ENCODE results near the gene LTB. TPM values are rescaled to one million over a fixed set of nuclear protein-coding genes. Genes with fewer than 3 reads are reported as not detected.

LTB gene
- polyA plus RNA-seq, 1 of the 3 experiments (the other 2 are of a cell fraction) = 0.10 TPM

GRCh38 chr6:31580807-31581433 lies 1.3 kb downstream of the LTB start (continued):
- TF ChIP-seq PBX3 (IDR thresholded peaks at IDR 0.05) (no peak), MEF2A (IDR thresholded peaks at IDR 0.05; ENCODE audit: borderline replicate concordance, low read depth) (no peak), EP300 (IDR thresholded peaks at IDR 0.05; ENCODE audit: borderline replicate concordance in 1 of 2, low read depth in 1 of 2, low read length in 1 of 2) (no peak), ZBTB33 (IDR thresholded peaks at IDR 0.05; ENCODE audit: borderline replicate concordance, low read depth) (no peak), TAF1 (IDR thresholded peaks at IDR 0.05; ENCODE audit: borderline replicate concordance, low read depth, low read length) (peak; percentile 61), YY1 (IDR thresholded peaks at IDR 0.05; ENCODE audit: low read depth) (0 out of 2 replicates have a peak, but pooled peaks have one; percentile 42), FOXJ3 (CRISPR knock-in tag; IDR thresholded peaks at IDR 0.05) (no peak)

- Histone ChIP-seq H3K36me3 (replicated peaks in 1 of 2; ENCODE audit: control insufficient read depth in 1 of 2, insufficient read depth in 2 of 2, low read length in 1 of 2) (no peaks in the 10 kb centered on the region), H3K4me3 (ENCODE audit: low read depth in 2 of 2, low read length in 1 of 2) (peak overlapping the region; percentile 63 to 96), H4K20me1 (ENCODE audit: insufficient read depth) (no peaks in the 10 kb centered on the region), H3K9ac (peak overlapping the region; percentile 88), H2AFZ (ENCODE audit: low read depth) (peak overlapping the region; percentile 99), H3K9me2 (no peaks in the 10 kb centered on the region), H3K79me2 (ENCODE audit: insufficient read depth) (no peaks in the 10 kb centered on the region), H3K9me3 (no peaks in the 10 kb centered on the region), H3F3A (replicated peaks; ENCODE audit: insufficient read depth) (no peaks in the 10 kb centered on the region), H3K27ac (ENCODE audit: low read depth in 2 of 2, low read length in 1 of 2) (no peak overlapping the region), H3K4me1 (ENCODE audit: control insufficient read depth in 1 of 2, insufficient read depth in 2 of 2, low read depth in 1 of 2, low read length in 1 of 2) (peaks cover 0 to 11% of the 10 kb centered on the region in 2 experiments; a peak in 1 of 4 replicates), H3K27me3 (ENCODE audit: insufficient read depth) (no peaks in the 10 kb centered on the region), H3K4me2 (peak overlapping the region; percentile 99)
- 74% methylated on average over 11 of the region's 11 CpGs for WGBS (ENCODE audit: low lambda C conversion rate)
- CTCF ChIA-PET = interaction anchor here (0.6 to 17.6 kb wide), 25 partner anchors 9 to 197 kb away, joined by 3 to 312 read pairs (median 5); partner anchors contain the start of genes ATP6V1G2, DDX39B, NCR3 and NFKBIL1
- no peak for DNase-seq
- TF ChIP-seq MAX (IDR thresholded peaks at IDR 0.05; ENCODE audit: low read depth) (no peak), EP300 (IDR thresholded peaks at IDR 0.05; ENCODE audit: borderline replicate concordance in 1 of 2, low read depth in 1 of 2, low read length in 1 of 2) (no peak), EZH2phosphoT487 (IDR thresholded peaks at IDR 0.05; ENCODE audit: borderline replicate concordance, low read depth) (no peak), RAD21 (IDR thresholded peaks at IDR 0.05; ENCODE audit: low read length) (no peak), SIN3A (IDR thresholded peaks at IDR 0.05; ENCODE audit: borderline replicate concordance, low read depth, low read length) (no peak), USF1 (IDR thresholded peaks at IDR 0.05; ENCODE audit: borderline replicate concordance, low read depth) (no peak), RCOR1 (IDR thresholded peaks at IDR 0.05; ENCODE audit: low read length) (no peak), SMC3 (IDR thresholded peaks at IDR 0.05; ENCODE audit: low read depth, low read length) (no peak), REST (IDR thresholded peaks at IDR 0.05; ENCODE audit: low read depth, low read length) (no peak), IRF3 (IDR thresholded peaks at IDR 0.05; ENCODE audit: low read depth, low read length) (no peak), POLR2AphosphoS5 (IDR thresholded peaks at IDR 0.05; ENCODE audit: low read depth, low read length) (no peak), JUND (IDR thresholded peaks at IDR 0.05) (no peak), TCF12 (IDR thresholded peaks at IDR 0.05) (no peak)
- POLR2A ChIA-PET = interaction anchor here (0.6 to 1.2 kb wide), 3 partner anchors 16 to 38 kb away, joined by 3 to 12 read pairs (median 5); partner anchors contain the start of gene DDX39B
These were observed 1.8 kb downstream of the LTB start for GRCh38 chr6:31580438-31580740.
